Cardiac fibroblast (primary cell): Measurements from ENCODE around the gene VTA1.

ENCODE experiments used
- DNase-seq, 2 donors: peaks; one replicate each; pipeline versions ENCODE4 v3.0.0 to v3.0.0-alpha.2; 2010; ENCODE audit warnings: low read depth in 2 of 2
- H3K4me3 ChIP-seq, 2 donors: replicated peaks in 1 of 2; 1 replicate in 1 of 2; 2 replicates in 1 of 2; pipeline ENCODE4 v1.5.1; 2011; ENCODE audit warnings: low read depth in 2 of 2, low read length in 2 of 2, mild to moderate bottlenecking in 2 of 2, moderate library complexity in 1 of 2
- CTCF ChIP-seq: IDR thresholded peaks from one replicate; pipeline ENCODE4 v1.5.1; 2011; ENCODE audit warnings: low read depth, mild to moderate bottlenecking, low read length, inconsistent platforms

The VTA1 gene

GRCh38 chr6:142193621-142194020, 46.6 kb downstream of the VTA1 start:
- H3K4me3 ChIP-seq = no peak overlapping the region
- no peak for DNase-seq
- no peak for TF ChIP-seq CTCF

- peak in 1 of 2 donors; percentile 43 for DNase-seq
These were observed 48.9 kb downstream of the VTA1 start for GRCh38 chr6:142195862-142196541.

GRCh38 chr6:142200846-142201628, 54.0 kb downstream of the VTA1 start:
- no peak for TF ChIP-seq CTCF
- DNase-seq = peak in 1 of 2 donors; percentile 63
- no peak overlapping the region for H3K4me3 ChIP-seq

More at GRCh38 chr6:142195862-142196541, 48.9 kb downstream of the VTA1 start:
- no peak for TF ChIP-seq CTCF
- no peak overlapping the region for H3K4me3 ChIP-seq

- peak; percentile 83 for TF ChIP-seq CTCF
- no peak overlapping the region for H3K4me3 ChIP-seq
- peak; percentile 81 to 82 for DNase-seq
These were observed 60.3 kb downstream of the VTA1 start for GRCh38 chr6:142207265-142207877.

GRCh38 chr6:142210606-142211005, 63.5 kb downstream of the VTA1 start:
- DNase-seq = peak; percentile 40 to 75
- no peak for TF ChIP-seq CTCF
- no peak overlapping the region for H3K4me3 ChIP-seq

GRCh38 chr6:142213402-142213801, 66.3 kb downstream of the VTA1 start:
- DNase-seq = no peak
- no peak for TF ChIP-seq CTCF
- H3K4me3 ChIP-seq = no peak overlapping the region
